Aorta (tissue), 5 donors: ENCODE data around the gene SCARB2. TPM values are rescaled to one million over a fixed set of nuclear protein-coding genes. Genes with fewer than 3 reads are reported as not detected.

ENCODE experiments used
- ATAC-seq: fragments of 200-7000 bp; cut with Tn5 transposase; one replicate; pipeline ENCODE4 v1.9.1; 2022; ENCODE audit warnings: moderate library complexity; ENCODE audit not compliant: low FRiP score
- DNase-seq, 2 donors: peaks; one replicate each; pipeline ENCODE4 v3.0.0-alpha.2; 2020
- H3K27ac ChIP-seq, 2 donors: one replicate each; pipeline ENCODE4 v1.5.1; 2013; ENCODE audit warnings: low read length in 2 of 2, mild to moderate bottlenecking in 2 of 2, moderate library complexity in 2 of 2, control low read depth in 1 of 2, inconsistent platforms in 1 of 2, low read depth in 1 of 2
- H3K27me3 ChIP-seq, 2 donors: one replicate each; pipeline ENCODE4 v1.6.1; 2013; ENCODE audit warnings: control low read depth in 1 of 2, low read length in 1 of 2, mild to moderate bottlenecking in 1 of 2, moderate library complexity in 1 of 2; ENCODE audit not compliant: insufficient read depth in 2 of 2, control insufficient read depth in 1 of 2
- H3K36me3 ChIP-seq, 2 donors: one replicate each; pipeline ENCODE4 v1.6.1; 2013; ENCODE audit warnings: control low read depth in 1 of 2, low read length in 1 of 2, mild to moderate bottlenecking in 1 of 2; ENCODE audit not compliant: insufficient read depth in 2 of 2, control insufficient read depth in 1 of 2
- H3K4me1 ChIP-seq, 2 donors: one replicate each; pipeline ENCODE4 v1.6.1; 2013; ENCODE audit warnings: low read length in 2 of 2, control low read depth in 1 of 2, mild to moderate bottlenecking in 1 of 2, moderate library complexity in 1 of 2; ENCODE audit not compliant: insufficient read depth in 2 of 2, control insufficient read depth in 1 of 2
- H3K4me3 ChIP-seq, 2 donors: one replicate each; pipeline ENCODE4 v1.5.1; 2013; ENCODE audit warnings: low read length in 2 of 2, control low read depth in 1 of 2, mild to moderate bottlenecking in 1 of 2
- H3K9me3 ChIP-seq: one replicate; pipeline ENCODE4 v1.6.1; 2013; ENCODE audit warnings: mild to moderate bottlenecking, low read length; ENCODE audit not compliant: control insufficient read depth
- WGBS, 2 donors: extraction: QIAGEN DNeasy Blood & Tissue Kit; methylation state at CpG; one replicate each; pipeline ENCODE4 v1.1.7; 2013; 5-methylcytosine and 5-hydroxymethylcytosine counted together
- intact Hi-C, 2 donors: fragments of 100-400 bp; cut with DNase I; formaldehyde crosslinking; loops; one replicate each; pipeline versions ENCODE4 v1.14.2 to v1.15.0; 2022
- long read RNA-seq, 2 donors: library from polyadenylated mRNA; unstranded; transcript quantifications; one replicate each; pipeline ENCODE4 v2.0.0, GENCODE V29; 2020 to 2021
- polyA plus RNA-seq, 2 donors: library from polyadenylated mRNA; stranded (reverse); fragments of 200-250 nt; gene quantifications; one replicate each; pipeline ENCODE4 v1.2.3, GENCODE V29; 2013
- total RNA-seq, 2 donors: library from RNA; stranded (reverse); fragmentation: NEBNext Ultra II Directional; extraction: Animal tissue kit (Norgen Biotek cat#: 25700); gene quantifications; one replicate each; pipeline ENCODE4 v1.2.1, GENCODE V29; 2021
- donor health status: healthy with polysubstance abuse.
- donor health status: Bipolar disorder and iron deficiency.
- donor health status: DM: no; HTN: no; CAD: no.
- donor health status: DM: no; HTN: no; CAD: no.
- donor health status: DM: yes; HTN: yes; CAD: no.

The SCARB2 gene, protein sequence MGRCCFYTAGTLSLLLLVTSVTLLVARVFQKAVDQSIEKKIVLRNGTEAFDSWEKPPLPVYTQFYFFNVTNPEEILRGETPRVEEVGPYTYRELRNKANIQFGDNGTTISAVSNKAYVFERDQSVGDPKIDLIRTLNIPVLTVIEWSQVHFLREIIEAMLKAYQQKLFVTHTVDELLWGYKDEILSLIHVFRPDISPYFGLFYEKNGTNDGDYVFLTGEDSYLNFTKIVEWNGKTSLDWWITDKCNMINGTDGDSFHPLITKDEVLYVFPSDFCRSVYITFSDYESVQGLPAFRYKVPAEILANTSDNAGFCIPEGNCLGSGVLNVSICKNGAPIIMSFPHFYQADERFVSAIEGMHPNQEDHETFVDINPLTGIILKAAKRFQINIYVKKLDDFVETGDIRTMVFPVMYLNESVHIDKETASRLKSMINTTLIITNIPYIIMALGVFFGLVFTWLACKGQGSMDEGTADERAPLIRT
- total RNA-seq (100 to 1,000 TPM; 138 to 154 TPM), polyA plus RNA-seq (10 to 100 TPM; 44.3 to 73.6 TPM)
- long read RNA-seq, donor 1, full-length matches to known transcripts, result 170 of 193 reads
- long read RNA-seq, donor 1, partial matches to known transcripts, result 6 of 193 reads
- long read RNA-seq, donor 1, other reads (novel, unspliced or antisense), result 17 of 193 reads
- long read RNA-seq, donor 2, full-length matches to known transcripts, result 47 of 63 reads
- long read RNA-seq, donor 2, partial matches to known transcripts, result 5 of 63 reads
- long read RNA-seq, donor 2, other reads (novel, unspliced or antisense), result 11 of 63 reads

DNA sequence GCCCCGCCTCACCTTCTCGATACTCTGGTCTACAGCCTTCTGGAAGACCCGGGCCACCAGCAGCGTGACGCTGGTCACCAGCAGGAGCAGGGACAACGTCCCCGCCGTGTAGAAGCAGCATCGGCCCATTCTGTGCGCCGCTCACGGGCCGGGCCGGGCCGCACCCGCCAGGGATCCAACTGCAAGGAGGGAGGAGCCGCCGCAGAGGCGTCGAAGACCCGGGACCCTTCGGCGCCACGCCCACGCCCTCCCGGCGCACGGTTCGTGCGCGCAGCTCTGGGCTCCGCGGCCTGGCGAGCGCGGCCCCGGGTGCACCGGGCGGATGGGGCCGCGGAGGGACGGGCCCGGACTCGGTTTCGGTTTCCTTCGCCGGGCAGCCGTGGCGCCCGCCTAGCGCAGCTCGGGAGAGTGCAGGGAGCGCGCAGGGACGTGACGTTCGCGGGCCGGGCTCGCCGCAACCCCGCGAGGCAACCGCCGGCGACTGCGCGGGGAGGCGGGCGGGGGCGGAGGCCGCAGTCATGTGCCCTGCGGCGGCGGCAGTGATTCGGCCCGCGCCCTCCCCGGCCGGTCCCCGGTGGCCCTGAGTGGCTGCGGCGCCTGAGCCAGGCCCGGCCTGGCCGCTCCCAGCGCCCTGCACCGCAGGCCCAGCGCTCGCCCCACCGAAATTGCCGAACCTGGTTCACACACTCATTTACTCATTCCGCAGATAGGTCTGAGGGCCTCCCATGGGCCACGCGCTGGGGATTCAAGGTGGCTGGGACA lies at the start of gene SCARB2:
Gene SCARB2 (minus strand): TSS at position 410 of the 762 bp plus-strand sequence. CDS start 281 bp downstream, at position 129.
- intact Hi-C loops, result loop anchor here (2.0 kb wide), 3 partner anchors 17 to 93 kb away; partner anchors contain the start of gene STBD1 (in 1 of the 2)
- peak within 1 kb of the TSS; percentile 38 to 91 for H3K4me3 ChIP-seq
- no peaks in the 10 kb centered on the region for H3K36me3 ChIP-seq
- H3K4me1 ChIP-seq, result peaks cover 4 to 5% of the 10 kb centered on the region in 2 donors
- peak within 1 kb of the TSS; percentile 38 to 94 for H3K27ac ChIP-seq
- 0% methylated on average over 87 to 94 of the region's 94 CpGs for WGBS, 2 donors
- ATAC-seq (peak; percentile 96), DNase-seq (peak; percentile 93 to 96)
- H3K27me3 ChIP-seq, result no peaks in the 10 kb centered on the region
- H3K9me3 ChIP-seq, result no peaks in the 10 kb centered on the region

GRCh38 chr4:76260571-76260970 lies 46.9 kb upstream of the SCARB2 start:
- Histone ChIP-seq H3K27me3 (no peaks in the 10 kb centered on the region), H3K4me3 (no peak overlapping the region), H3K4me1 (no peaks in the 10 kb centered on the region), H3K36me3 (no peaks in the 10 kb centered on the region), H3K9me3 (no peaks in the 10 kb centered on the region), H3K27ac (no peak overlapping the region)
- 0 to 91% methylated on average over 1 of the region's 1 CpG for WGBS, 2 donors
- ATAC-seq (no peak), DNase-seq (no peak)
- intact Hi-C loops, result no loop called here

DNA sequence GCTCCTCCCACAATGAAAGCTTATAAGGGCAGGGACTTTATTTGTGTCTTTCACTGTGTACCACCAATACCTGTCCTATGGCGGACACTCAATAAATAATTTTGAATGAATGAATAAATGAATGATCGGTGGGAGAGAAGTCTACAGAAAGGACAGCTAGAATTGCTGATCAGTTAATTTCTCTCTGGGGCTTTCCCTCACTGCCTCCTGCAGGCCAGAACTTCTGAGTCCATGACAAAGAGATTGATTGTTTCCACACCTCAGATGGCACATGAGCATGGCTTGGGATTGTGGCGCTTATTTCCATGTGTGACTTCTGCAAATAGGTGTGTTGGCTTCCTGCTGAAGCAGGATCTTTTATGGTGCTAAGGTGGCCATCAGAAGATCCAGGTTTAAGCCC lies 44.2 kb upstream of the SCARB2 start:
- ATAC-seq (no peak), DNase-seq (no peak)
- Histone ChIP-seq H3K9me3 (no peaks in the 10 kb centered on the region), H3K4me1 (no peaks in the 10 kb centered on the region), H3K4me3 (no peak overlapping the region), H3K36me3 (no peaks in the 10 kb centered on the region), H3K27ac (no peak overlapping the region), H3K27me3 (no peaks in the 10 kb centered on the region)
- intact Hi-C loops, result no loop called here
- WGBS, 2 donors, result 90 to 95% methylated on average over 3 of the region's 3 CpGs

GRCh38 chr4:76256968-76257367 lies 43.3 kb upstream of the SCARB2 start:
- DNase-seq (no peak), ATAC-seq (no peak)
- whole genome bisulfite sequencing, 2 donors, result 85 to 87% methylated on average over 1 of the region's 1 CpG
- Histone ChIP-seq H3K27ac (no peak overlapping the region), H3K9me3 (no peaks in the 10 kb centered on the region), H3K4me1 (no peaks in the 10 kb centered on the region), H3K36me3 (no peaks in the 10 kb centered on the region), H3K27me3 (no peaks in the 10 kb centered on the region), H3K4me3 (no peak overlapping the region)
- intact Hi-C loops, result no loop called here

- DNase-seq (no peak), ATAC-seq (no peak)
- no peaks in the 10 kb centered on the region for H3K4me1 ChIP-seq
- H3K36me3 ChIP-seq, result no peaks in the 10 kb centered on the region
- no peaks in the 10 kb centered on the region for H3K27me3 ChIP-seq
- intact Hi-C loops, result no loop called here
- WGBS, 2 donors, result 67 to 87% methylated on average over 6 of the region's 6 CpGs
- no peak overlapping the region for H3K4me3 ChIP-seq
- H3K27ac ChIP-seq, result no peak overlapping the region
- no peaks in the 10 kb centered on the region for H3K9me3 ChIP-seq
These were observed 42.4 kb upstream of the SCARB2 start for GRCh38 chr4:76256032-76256431.

DNA sequence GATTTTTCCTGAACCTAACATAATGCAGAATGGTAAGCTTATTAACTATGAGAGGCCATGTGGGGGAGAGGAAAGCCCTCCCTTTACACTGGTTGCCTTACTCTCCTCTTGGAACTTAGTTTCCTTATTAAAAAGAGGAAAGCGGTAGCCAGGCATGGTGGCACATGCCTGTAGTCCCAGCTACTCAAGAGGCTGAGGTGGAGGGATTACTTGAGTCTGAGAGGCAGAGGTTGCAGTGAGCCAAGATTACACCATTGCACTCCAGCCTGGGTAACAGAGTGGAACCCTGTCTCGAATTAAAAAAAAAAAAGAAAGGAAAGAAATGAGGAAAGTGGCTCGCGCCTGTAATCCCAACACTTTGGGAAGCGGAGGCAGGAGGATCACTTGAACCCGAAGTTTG lies 39.9 kb upstream of the SCARB2 start:
- Histone ChIP-seq H3K4me1 (no peaks in the 10 kb centered on the region), H3K27me3 (no peaks in the 10 kb centered on the region), H3K4me3 (no peak overlapping the region), H3K9me3 (no peaks in the 10 kb centered on the region), H3K27ac (no peak overlapping the region), H3K36me3 (no peaks in the 10 kb centered on the region)
- intact Hi-C loops, result loop anchor here in 1 of 2 donors (5.0 kb wide), 1 partner anchor 54 kb away; the partner anchor contains the start of gene STBD1
- no peak for ATAC-seq
- 70 to 87% methylated on average over 6 of the region's 6 CpGs for WGBS, 2 donors
- DNase-seq, result no peak

DNA sequence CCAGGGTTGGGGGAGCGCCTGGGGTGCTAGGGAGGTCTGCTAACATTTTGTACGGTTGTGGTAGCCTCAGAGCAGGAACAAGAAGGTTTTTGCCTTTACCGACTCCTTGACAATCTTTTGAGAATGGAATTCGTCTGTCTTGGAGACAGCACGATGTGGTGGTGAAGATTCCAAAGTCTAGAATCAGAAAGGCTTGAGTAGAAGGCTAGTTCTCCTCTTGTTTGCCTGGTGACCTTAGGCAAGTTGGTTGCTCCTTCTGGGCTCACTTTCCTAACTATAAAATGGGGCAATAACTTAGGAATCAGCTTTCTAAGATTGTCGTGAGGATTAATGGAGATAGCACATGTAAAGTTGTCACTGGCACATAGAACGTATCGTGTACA lies 38.6 kb upstream of the SCARB2 start:
- H3K36me3 ChIP-seq, result no peaks in the 10 kb centered on the region
- H3K9me3 ChIP-seq, result no peaks in the 10 kb centered on the region
- intact Hi-C loops, result loop anchor here in 1 of 2 donors (5.0 kb wide), 1 partner anchor 55 kb away; the partner anchor contains the start of gene STBD1
- no peaks in the 10 kb centered on the region for H3K27me3 ChIP-seq
- ATAC-seq, result no peak
- no peak overlapping the region for H3K4me3 ChIP-seq
- WGBS, 2 donors, result 78 to 86% methylated on average over 8 of the region's 8 CpGs
- H3K27ac ChIP-seq, result no peak overlapping the region
- no peak for DNase-seq
- no peaks in the 10 kb centered on the region for H3K4me1 ChIP-seq
